Measurements from ENCODE around the gene CA5A. TPM values are rescaled to one million over a fixed set of nuclear protein-coding genes. Genes with fewer than 3 reads are reported as not detected.
A peak's percentile ranks its signal among the peaks of the same experiment; 100 is the strongest.
"Not testable (repeated sequence)": the region's sequence is repeated elsewhere in the genome, so short reads cannot be mapped to it uniquely, and the experiment has no call there.

The CA5A gene
- total RNA-seq (under 1 TPM in 2 of 9 donors, not detected in 7; 0.25 to 0.44 TPM), polyA plus RNA-seq (under 1 TPM in 1 of 2 donors, not detected in 1; 0.08 TPM)
- long read RNA-seq, donor 1: 0 reads
- long read RNA-seq, donor 2: 0 reads
- long read RNA-seq, donor 3: 0 reads

DNA sequence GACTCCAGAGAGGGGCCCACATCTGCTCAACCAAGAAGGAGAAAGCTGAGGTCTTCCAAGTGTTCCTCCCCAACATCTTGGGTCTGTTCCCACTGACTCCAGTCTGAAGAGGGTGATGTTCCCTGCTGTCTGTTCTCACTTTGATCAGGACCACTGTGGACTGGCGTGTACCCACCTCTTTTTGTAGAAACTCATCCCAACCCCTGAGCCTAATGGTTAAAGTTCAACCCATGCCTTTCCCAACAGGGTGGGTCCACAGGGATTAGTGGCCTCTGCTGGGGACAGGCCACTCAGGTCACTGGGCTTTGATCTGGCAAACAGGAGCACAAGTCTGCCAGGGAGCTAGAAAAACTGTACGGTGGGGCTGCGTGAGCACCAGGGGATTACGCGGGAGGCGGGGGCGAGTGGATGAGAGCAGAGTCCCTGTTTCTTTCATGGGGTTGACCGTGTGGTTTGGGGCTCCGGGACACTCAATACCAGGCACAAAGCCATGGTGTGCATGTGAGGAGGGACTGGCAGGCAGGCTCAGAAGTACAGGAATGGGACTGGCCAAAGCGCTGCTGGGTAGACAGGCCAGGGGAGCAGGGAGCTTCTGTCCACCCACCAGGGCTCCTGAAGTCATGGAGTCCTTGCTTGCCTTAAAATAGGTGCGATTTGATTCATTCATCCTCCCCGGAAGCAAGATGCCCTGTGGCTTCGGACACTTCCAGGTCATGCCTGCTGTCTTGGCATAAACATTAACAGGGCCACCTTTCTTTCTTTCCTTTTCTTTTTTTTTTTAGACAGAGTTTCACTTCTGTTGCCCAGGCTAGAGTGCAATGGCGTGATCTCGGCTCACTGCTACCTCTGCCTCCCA, at the start of gene CA5A:
CA5A (minus strand) TSS at position 155 of the 856 bp plus-strand sequence; CDS start at position 76, 79 bp downstream.
- Histone ChIP-seq H3K27ac (no peak within 1 kb of the TSS), H3K4me1 (no peaks in the 10 kb centered on the region), H3K4me3 (no peak within 1 kb of the TSS), H3K36me3 (no peaks in the 10 kb centered on the region), H3K27me3 (no peaks in the 10 kb centered on the region), H3K9me3 (no peaks in the 10 kb centered on the region)
- DNase-seq (no peak), ATAC-seq (peak in 2 of 4 donors; percentile 20)
- 82 to 89% (median 89%) methylated on average over 14 to 15 of the region's 15 CpGs for WGBS, 4 donors
- intact Hi-C loops (cut with DNase I): no loop called here
- TF ChIP-seq POLR2A (IDR thresholded peaks at IDR 0.05): no peak
- TF ChIP-seq CTCF (IDR thresholded peaks at IDR 0.05): no peak

DNA sequence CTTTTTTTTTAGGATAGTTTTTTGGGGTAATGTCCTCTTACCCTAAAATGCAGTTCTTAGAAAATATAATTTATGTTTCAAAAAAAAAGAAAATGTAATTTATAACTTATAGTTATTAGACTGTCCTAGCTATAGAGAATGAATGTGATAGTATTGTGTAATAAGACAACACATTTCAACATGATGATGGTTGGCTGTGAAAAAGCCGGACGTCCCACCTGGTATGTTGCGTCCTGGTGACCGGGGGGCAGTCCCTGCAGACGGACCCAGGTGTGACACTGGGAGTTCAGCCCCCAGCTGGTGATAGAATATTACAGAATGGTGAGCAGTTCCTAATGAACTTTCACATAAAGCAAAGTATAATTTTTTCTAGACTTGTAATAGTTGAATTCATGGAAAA, 49.2 kb upstream of the CA5A start:
- ATAC-seq, H3K27ac ChIP-seq, H3K27me3 ChIP-seq, H3K4me3 ChIP-seq, H3K9me3 ChIP-seq, DNase-seq: not testable (repeated sequence)
- Histone ChIP-seq H3K4me1 (peaks cover 0 to 15% (median 0%) of the 10 kb centered on the region in 12 donors), H3K36me3 (peaks cover 0 to 54% (median 28%) of the 10 kb centered on the region in 9 donors)
- 88 to 94% (median 93%) methylated on average over 5 of the region's 5 CpGs for WGBS, 4 donors
- intact Hi-C loops (cut with DNase I): loop anchor here in 2 of 10 donors (5.0 to 10.0 kb wide), 2 partner anchors 449 to 452 kb away; no protein-coding TSS in a partner anchor

- ATAC-seq: no peak
- Histone ChIP-seq H3K9me3 (no peaks in the 10 kb centered on the region), H3K36me3 (peaks cover 0 to 55% (median 28%) of the 10 kb centered on the region in 9 donors), H3K27me3 (no peaks in the 10 kb centered on the region), H3K4me1 (peaks cover 0 to 18% (median 0%) of the 10 kb centered on the region in 12 donors), H3K27ac (no peak overlapping the region), H3K4me3 (no peak overlapping the region)
- TF ChIP-seq CTCF (IDR thresholded peaks at IDR 0.05) (no peak), POLR2A (IDR thresholded peaks at IDR 0.05) (no peak)
- no peak for DNase-seq
- 92 to 95% (median 93%) methylated on average over 25 to 28 of the region's 28 CpGs for WGBS, 4 donors
- intact Hi-C loops (cut with DNase I): loop anchor here in 5 of 10 donors (5.0 to 10.0 kb wide), 2 partner anchors 450 to 453 kb away; no protein-coding TSS in a partner anchor
Observed at GRCh38 chr16:87984632-87985267, 48.4 kb upstream of the CA5A start.

DNA sequence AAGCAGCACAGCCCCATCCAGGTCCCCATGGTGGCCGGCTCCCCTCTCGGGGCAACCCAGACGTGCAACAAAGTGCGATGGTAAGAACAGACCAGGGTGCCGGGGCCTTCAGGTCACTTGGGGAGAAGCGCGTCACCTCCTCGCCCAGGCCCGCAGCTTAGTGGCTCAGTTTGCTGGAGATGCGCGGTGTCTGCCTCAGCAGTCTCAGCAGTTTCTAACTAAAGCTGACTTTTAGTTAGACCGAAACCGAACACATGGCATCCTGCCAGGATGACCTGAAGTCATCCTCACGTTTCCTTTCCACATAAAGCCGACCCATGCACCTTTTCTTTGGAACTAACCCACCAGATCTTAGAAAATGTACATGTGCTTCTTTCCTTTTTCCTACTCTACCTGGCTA, 47.9 kb upstream of the CA5A start:
- ATAC-seq, H3K4me3 ChIP-seq, H3K9me3 ChIP-seq, H3K27ac ChIP-seq, DNase-seq, H3K27me3 ChIP-seq: not testable (repeated sequence)
- WGBS, 4 donors: 85 to 88% (median 87%) methylated on average over 12 to 15 of the region's 15 CpGs
- intact Hi-C loops (cut with DNase I): loop anchor here in 4 of 10 donors (5.0 to 10.0 kb wide), 2 partner anchors 451 to 453 kb away; no protein-coding TSS in a partner anchor
- H3K36me3 ChIP-seq: peaks cover 0 to 55% (median 28%) of the 10 kb centered on the region in 9 donors
- peaks cover 0 to 23% (median 0%) of the 10 kb centered on the region in 12 donors for H3K4me1 ChIP-seq

- not testable (repeated sequence) for H3K27me3 ChIP-seq, H3K4me3 ChIP-seq, H3K27ac ChIP-seq, DNase-seq, H3K9me3 ChIP-seq, ATAC-seq
- Histone ChIP-seq H3K4me1 (peaks cover 0 to 25% (median 0%) of the 10 kb centered on the region in 12 donors), H3K36me3 (peaks cover 0 to 51% (median 28%) of the 10 kb centered on the region in 9 donors)
- WGBS, 4 donors: 44 to 64% (median 56%) methylated on average over 7 of the region's 7 CpGs
- intact Hi-C loops (cut with DNase I): loop anchor here in 4 of 10 donors (5.0 to 10.0 kb wide), 2 partner anchors 451 to 454 kb away; no protein-coding TSS in a partner anchor
Observed at GRCh38 chr16:87983737-87984097, 47.4 kb upstream of the CA5A start.

All from heart left ventricle (tissue), 16 donors.